ENCODE data around the gene FBXW7.

FBXW7 gene

DNA sequence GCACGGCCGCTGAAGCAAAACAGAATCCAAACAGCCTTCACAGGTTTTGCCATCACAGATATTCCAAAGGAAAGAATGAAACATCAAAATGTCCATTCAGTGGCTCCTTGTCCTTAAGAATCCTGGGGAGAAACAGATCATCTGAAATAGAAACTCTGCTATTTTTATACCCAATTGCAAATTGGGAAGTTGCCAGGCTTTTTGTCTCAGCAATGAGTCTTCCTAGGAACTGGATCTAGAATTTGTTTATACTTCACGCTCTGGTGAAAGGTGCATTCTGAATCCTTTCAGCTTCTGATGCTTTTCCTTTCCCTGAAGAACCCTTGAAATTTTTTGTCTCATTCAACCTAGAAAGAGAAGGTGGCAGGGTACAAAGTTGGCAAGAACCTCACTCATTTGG is 218.9 kb downstream of the FBXW7 start:
- in situ Hi-C loops (cut with HindIII; ENCODE audit: low sequenced_read_pairs) = no loop called here
- TF ChIP-seq, protein P1, sequence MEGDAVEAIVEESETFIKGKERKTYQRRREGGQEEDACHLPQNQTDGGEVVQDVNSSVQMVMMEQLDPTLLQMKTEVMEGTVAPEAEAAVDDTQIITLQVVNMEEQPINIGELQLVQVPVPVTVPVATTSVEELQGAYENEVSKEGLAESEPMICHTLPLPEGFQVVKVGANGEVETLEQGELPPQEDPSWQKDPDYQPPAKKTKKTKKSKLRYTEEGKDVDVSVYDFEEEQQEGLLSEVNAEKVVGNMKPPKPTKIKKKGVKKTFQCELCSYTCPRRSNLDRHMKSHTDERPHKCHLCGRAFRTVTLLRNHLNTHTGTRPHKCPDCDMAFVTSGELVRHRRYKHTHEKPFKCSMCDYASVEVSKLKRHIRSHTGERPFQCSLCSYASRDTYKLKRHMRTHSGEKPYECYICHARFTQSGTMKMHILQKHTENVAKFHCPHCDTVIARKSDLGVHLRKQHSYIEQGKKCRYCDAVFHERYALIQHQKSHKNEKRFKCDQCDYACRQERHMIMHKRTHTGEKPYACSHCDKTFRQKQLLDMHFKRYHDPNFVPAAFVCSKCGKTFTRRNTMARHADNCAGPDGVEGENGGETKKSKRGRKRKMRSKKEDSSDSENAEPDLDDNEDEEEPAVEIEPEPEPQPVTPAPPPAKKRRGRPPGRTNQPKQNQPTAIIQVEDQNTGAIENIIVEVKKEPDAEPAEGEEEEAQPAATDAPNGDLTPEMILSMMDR (IDR thresholded peaks at IDR 0.05; ENCODE audit: low read depth, low read length, missing control alignments) = no peak
- DNase-seq (ENCODE audit: low read depth) = peak; percentile 26

DNA sequence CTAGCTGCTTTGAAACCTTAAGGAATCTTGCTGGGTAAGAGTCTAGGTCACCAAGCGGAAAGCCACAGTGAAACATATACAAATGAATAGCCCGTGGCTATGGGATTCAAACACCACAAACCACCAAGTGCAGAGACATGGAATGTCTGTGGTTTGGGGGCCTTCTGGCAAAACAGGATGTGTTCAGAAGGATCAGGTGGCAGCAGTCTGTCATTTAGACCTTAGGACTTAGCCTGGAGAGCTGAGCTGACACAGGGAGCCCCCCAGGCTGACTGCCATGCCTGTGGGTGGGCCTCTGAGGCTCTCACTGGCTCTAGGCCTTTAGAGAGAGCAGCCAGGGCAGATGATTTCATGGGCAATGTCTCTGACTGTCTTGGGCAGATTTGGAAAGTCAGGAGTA is 225.6 kb downstream of the FBXW7 start:
- in situ Hi-C loops (cut with HindIII; ENCODE audit: low sequenced_read_pairs) = no loop called here
- TF ChIP-seq, protein P1 (IDR thresholded peaks at IDR 0.05; ENCODE audit: low read depth, low read length, missing control alignments) = no peak
- no peak overlapping the region for H3K4me3 ChIP-seq (ENCODE audit: low read depth, low read length)
- DNase-seq (ENCODE audit: low read depth) = peak; percentile 94

More for the DNA sequence above, 218.9 kb downstream of the FBXW7 start:
- H3K4me3 ChIP-seq (ENCODE audit: low read depth, low read length) = no peak overlapping the region

DNA sequence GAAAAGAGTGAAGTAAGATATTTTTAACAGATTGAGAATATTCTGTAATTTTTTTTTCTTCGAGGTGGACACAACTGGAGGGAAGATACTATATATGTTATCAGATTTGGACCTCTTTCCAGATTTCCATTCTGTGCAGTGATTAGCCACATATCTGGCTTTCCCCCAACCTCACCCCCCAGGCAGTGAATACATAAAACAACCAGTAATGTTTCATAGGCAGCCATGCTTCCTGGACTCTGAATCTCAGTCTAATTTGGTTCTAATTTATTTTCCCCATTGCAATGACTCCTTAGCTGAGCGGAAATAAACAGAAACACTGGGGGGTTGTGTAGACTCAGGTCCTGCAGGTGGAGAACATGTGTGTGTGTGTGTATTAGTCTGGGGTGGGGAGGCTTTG is 226.5 kb downstream of the FBXW7 start:
- in situ Hi-C loops (cut with HindIII; ENCODE audit: low sequenced_read_pairs) = no loop called here
- TF ChIP-seq, protein P1 (IDR thresholded peaks at IDR 0.05; ENCODE audit: low read depth, low read length, missing control alignments) = no peak
- H3K4me3 ChIP-seq (ENCODE audit: low read depth, low read length) = no peak overlapping the region
- no peak for DNase-seq (ENCODE audit: low read depth)

DNA sequence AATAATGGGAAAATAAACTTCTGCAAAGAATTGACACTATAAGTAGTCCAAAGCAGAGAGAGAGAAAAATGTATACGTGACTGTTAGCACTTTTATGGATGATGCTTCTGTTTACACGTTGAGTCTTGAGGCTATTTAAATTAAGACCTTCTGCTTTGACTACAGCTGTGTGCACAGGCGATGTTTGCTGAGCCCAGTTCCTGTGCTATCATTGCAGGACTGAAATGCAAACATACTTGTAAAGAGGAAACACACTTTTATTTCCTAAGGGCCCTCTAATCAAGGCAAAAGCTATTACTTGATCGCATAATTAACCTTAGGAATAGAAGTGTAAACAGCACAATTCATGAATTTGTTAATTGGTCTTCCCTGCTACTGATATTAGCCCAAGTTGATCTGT is 226.9 kb downstream of the FBXW7 start:
- in situ Hi-C loops (cut with HindIII; ENCODE audit: low sequenced_read_pairs) = no loop called here
- no peak for DNase-seq (ENCODE audit: low read depth)
- TF ChIP-seq, protein P1 (IDR thresholded peaks at IDR 0.05; ENCODE audit: low read depth, low read length, missing control alignments) = no peak
- H3K4me3 ChIP-seq (ENCODE audit: low read depth, low read length) = no peak overlapping the region

DNA sequence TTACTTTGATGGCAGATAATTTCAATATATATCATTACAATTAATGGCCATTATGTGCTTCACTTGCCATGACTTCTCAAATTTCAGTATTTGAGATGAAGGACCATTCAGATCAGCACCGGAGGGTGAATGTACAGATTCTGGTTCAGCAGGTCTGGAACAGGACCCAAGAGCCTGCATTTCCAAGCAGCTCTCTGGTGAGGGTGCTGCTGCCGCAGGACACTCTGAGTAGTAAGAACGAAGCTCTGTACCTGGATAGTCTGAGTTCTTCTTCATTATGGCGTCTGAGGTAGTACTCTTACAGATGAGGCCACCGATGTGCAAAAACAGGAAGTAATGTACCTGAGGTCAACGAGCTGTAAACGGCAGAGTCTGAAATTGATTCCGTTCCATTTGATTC is 228.2 kb downstream of the FBXW7 start:
- DNase-seq (ENCODE audit: low read depth) = no peak
- TF ChIP-seq, protein P1 (IDR thresholded peaks at IDR 0.05; ENCODE audit: low read depth, low read length, missing control alignments) = no peak
- in situ Hi-C loops (cut with HindIII; ENCODE audit: low sequenced_read_pairs) = no loop called here
- H3K4me3 ChIP-seq (ENCODE audit: low read depth, low read length) = no peak overlapping the region

DNA sequence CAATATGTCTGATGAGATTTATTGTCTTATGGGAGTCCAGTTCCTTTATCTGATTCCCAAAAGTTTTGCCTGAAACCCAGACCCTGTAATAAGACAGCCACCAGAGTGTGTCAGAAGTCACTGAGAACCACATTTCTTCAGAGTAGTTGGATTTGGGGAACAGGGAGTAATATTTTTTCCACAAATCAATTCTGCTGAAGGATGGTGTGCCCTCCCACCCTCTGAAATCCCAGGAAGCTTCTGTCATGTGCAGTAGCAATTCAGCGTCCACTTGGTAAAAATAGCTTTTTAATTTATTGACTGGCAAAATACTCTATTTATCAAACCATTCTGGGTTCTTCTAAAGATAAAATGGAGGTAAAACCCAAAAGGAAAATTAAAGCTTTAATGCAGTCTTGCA is 229.4 kb downstream of the FBXW7 start:
- no peak overlapping the region for H3K4me3 ChIP-seq (ENCODE audit: low read depth, low read length)
- TF ChIP-seq, protein P1 (IDR thresholded peaks at IDR 0.05; ENCODE audit: low read depth, low read length, missing control alignments) = no peak
- in situ Hi-C loops (cut with HindIII; ENCODE audit: low sequenced_read_pairs) = no loop called here
- DNase-seq (ENCODE audit: low read depth) = no peak

DNA sequence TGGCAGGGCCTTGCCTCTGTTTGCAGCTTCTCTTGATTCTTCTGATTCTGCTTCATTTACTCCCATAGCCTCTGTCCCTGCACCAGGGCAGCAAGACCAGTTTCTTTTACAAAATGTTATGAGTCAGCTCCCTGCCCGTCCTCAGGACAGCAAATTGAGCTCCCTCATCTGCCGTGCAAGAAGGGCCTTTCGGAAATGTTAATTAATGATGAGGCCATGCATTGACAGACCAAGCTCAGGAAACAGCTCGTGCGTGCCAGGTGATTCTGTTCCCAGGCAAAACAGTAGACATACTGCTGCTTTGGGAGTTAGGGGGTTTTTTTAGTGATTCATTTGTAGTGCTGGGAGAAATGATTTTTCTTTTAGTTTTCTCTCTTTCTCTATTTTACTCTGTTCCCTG is 231.7 kb downstream of the FBXW7 start:
- no peak for DNase-seq (ENCODE audit: low read depth)
- in situ Hi-C loops (cut with HindIII; ENCODE audit: low sequenced_read_pairs) = no loop called here
- no peak overlapping the region for H3K4me3 ChIP-seq (ENCODE audit: low read depth, low read length)
- TF ChIP-seq, protein P1 (IDR thresholded peaks at IDR 0.05; ENCODE audit: low read depth, low read length, missing control alignments) = no peak

Measured in astrocyte of the cerebellum (primary cell).